OCI-LY7 (cell line): Measurements from ENCODE around the gene RMND5B.

Source experiments
- EZH2phosphoT487 ChIP-seq: fragments of 200-600 bp; sonication (generic); IDR thresholded peaks from 2 replicates; pipeline ENCODE4 v1.6.1; 2018; ENCODE audit warnings: low read depth, borderline replicate concordance, mild to moderate bottlenecking, mixed run types, antibody characterized with exemption, low read length, moderate library complexity, mixed read lengths
- TF ChIP-seq, protein P1 (sequence below): fragments of 200-600 bp; sonication (generic); conservative IDR thresholded peaks from 2 replicates; pipeline ENCODE4 v1.5.1; 2014; ENCODE audit warnings: mild to moderate bottlenecking, antibody characterized with exemption, low read length, moderate library complexity, mixed read lengths

GRCh38 chr5:178116143-178116885 lies 14.5 kb upstream of the RMND5B start:
- TF ChIP-seq, protein P1, sequence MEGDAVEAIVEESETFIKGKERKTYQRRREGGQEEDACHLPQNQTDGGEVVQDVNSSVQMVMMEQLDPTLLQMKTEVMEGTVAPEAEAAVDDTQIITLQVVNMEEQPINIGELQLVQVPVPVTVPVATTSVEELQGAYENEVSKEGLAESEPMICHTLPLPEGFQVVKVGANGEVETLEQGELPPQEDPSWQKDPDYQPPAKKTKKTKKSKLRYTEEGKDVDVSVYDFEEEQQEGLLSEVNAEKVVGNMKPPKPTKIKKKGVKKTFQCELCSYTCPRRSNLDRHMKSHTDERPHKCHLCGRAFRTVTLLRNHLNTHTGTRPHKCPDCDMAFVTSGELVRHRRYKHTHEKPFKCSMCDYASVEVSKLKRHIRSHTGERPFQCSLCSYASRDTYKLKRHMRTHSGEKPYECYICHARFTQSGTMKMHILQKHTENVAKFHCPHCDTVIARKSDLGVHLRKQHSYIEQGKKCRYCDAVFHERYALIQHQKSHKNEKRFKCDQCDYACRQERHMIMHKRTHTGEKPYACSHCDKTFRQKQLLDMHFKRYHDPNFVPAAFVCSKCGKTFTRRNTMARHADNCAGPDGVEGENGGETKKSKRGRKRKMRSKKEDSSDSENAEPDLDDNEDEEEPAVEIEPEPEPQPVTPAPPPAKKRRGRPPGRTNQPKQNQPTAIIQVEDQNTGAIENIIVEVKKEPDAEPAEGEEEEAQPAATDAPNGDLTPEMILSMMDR, result no peak
- TF ChIP-seq EZH2phosphoT487, result no peak
